ENCODE measurements around the gene CELF2. TPM values are rescaled to one million over a fixed set of nuclear protein-coding genes. Genes with fewer than 3 reads are reported as not detected.
"Not testable (repeated sequence)": the region's sequence is repeated elsewhere in the genome, so short reads cannot be mapped to it uniquely, and the experiment has no call there.

The CELF2 gene
- total RNA-seq, 1 experiment from 2014 or later = not detected

GRCh38 chr10:10993785-10994184 lies 23.9 kb upstream of the CELF2 start:
- DNase-seq (ENCODE audit: low read depth in 1 of 2, low spot score in 2 of 2) = no peak
- no peaks in the 10 kb centered on the region for H3K36me3 ChIP-seq
- no peak overlapping the region for H3K4me3 ChIP-seq
- no peaks in the 10 kb centered on the region for H3K4me1 ChIP-seq (replicated peaks)
- H3K27me3 ChIP-seq (replicated peaks) = no peaks in the 10 kb centered on the region
- H3K9me3 ChIP-seq (replicated peaks) = no peaks in the 10 kb centered on the region
- no peak overlapping the region for H3K27ac ChIP-seq

- Histone ChIP-seq H3K27me3 (replicated peaks) (no peaks in the 10 kb centered on the region), H3K27ac (no peak overlapping the region), H3K36me3 (no peaks in the 10 kb centered on the region), H3K4me1 (replicated peaks) (no peaks in the 10 kb centered on the region), H3K9me3 (replicated peaks) (no peaks in the 10 kb centered on the region), H3K4me3 (no peak overlapping the region)
- no peak for DNase-seq (ENCODE audit: low read depth in 1 of 2, low spot score in 2 of 2)
These were observed 23.3 kb upstream of the CELF2 start for GRCh38 chr10:10994360-10994759.

- H3K4me1 ChIP-seq (replicated peaks) = no peaks in the 10 kb centered on the region
- no peaks in the 10 kb centered on the region for H3K36me3 ChIP-seq
- no peak for DNase-seq (ENCODE audit: low read depth in 1 of 2, low spot score in 2 of 2)
- no peaks in the 10 kb centered on the region for H3K9me3 ChIP-seq (replicated peaks)
- no peaks in the 10 kb centered on the region for H3K27me3 ChIP-seq (replicated peaks)
- no peak overlapping the region for H3K27ac ChIP-seq
- H3K4me3 ChIP-seq = no peak overlapping the region
These were observed 22.6 kb upstream of the CELF2 start for GRCh38 chr10:10995120-10995519.

- H3K36me3 ChIP-seq = no peaks in the 10 kb centered on the region
- no peak for DNase-seq (ENCODE audit: low read depth in 1 of 2, low spot score in 2 of 2)
- H3K4me1 ChIP-seq (replicated peaks) = no peaks in the 10 kb centered on the region
- H3K27ac ChIP-seq = no peak overlapping the region
- no peak overlapping the region for H3K4me3 ChIP-seq
- H3K9me3 ChIP-seq (replicated peaks) = no peaks in the 10 kb centered on the region
- H3K27me3 ChIP-seq (replicated peaks) = no peaks in the 10 kb centered on the region
These were observed 20.6 kb upstream of the CELF2 start for GRCh38 chr10:10996966-10997620.

- not testable (repeated sequence) for H3K9me3 ChIP-seq (replicated peaks); H3K27me3 ChIP-seq (replicated peaks); H3K4me1 ChIP-seq (replicated peaks); H3K4me3 ChIP-seq; H3K27ac ChIP-seq; DNase-seq (ENCODE audit: low read depth in 1 of 2, low spot score in 2 of 2); H3K36me3 ChIP-seq
These were observed 18.2 kb upstream of the CELF2 start for GRCh38 chr10:10999501-10999900.

GRCh38 chr10:11002485-11002884 lies 15.2 kb upstream of the CELF2 start:
- Histone ChIP-seq H3K27me3 (replicated peaks) (no peaks in the 10 kb centered on the region), H3K27ac (no peak overlapping the region), H3K4me1 (replicated peaks) (no peaks in the 10 kb centered on the region), H3K9me3 (replicated peaks) (no peaks in the 10 kb centered on the region), H3K36me3 (no peaks in the 10 kb centered on the region), H3K4me3 (no peak overlapping the region)
- no peak for DNase-seq (ENCODE audit: low read depth in 1 of 2, low spot score in 2 of 2)

GRCh38 chr10:11002916-11003315 lies 14.8 kb upstream of the CELF2 start:
- Histone ChIP-seq H3K27ac (no peak overlapping the region), H3K4me1 (replicated peaks) (no peaks in the 10 kb centered on the region), H3K4me3 (no peak overlapping the region), H3K36me3 (no peaks in the 10 kb centered on the region), H3K27me3 (replicated peaks) (no peaks in the 10 kb centered on the region), H3K9me3 (replicated peaks) (no peaks in the 10 kb centered on the region)
- DNase-seq (ENCODE audit: low read depth in 1 of 2, low spot score in 2 of 2) = no peak

GRCh38 chr10:11003679-11004078 lies 14.0 kb upstream of the CELF2 start:
- Histone ChIP-seq H3K27me3 (replicated peaks) (no peaks in the 10 kb centered on the region), H3K27ac (no peak overlapping the region), H3K36me3 (no peaks in the 10 kb centered on the region), H3K4me3 (no peak overlapping the region), H3K4me1 (replicated peaks) (no peaks in the 10 kb centered on the region), H3K9me3 (replicated peaks) (no peaks in the 10 kb centered on the region)
- no peak for DNase-seq (ENCODE audit: low read depth in 1 of 2, low spot score in 2 of 2)

- Histone ChIP-seq H3K27me3 (replicated peaks) (no peaks in the 10 kb centered on the region), H3K27ac (no peak overlapping the region), H3K9me3 (replicated peaks) (no peaks in the 10 kb centered on the region), H3K36me3 (no peaks in the 10 kb centered on the region), H3K4me1 (replicated peaks) (no peaks in the 10 kb centered on the region), H3K4me3 (no peak overlapping the region)
- no peak for DNase-seq (ENCODE audit: low read depth in 1 of 2, low spot score in 2 of 2)
These were observed 13.3 kb upstream of the CELF2 start for GRCh38 chr10:11004144-11005077.

GRCh38 chr10:11005725-11006427 lies 11.8 kb upstream of the CELF2 start:
- no peaks in the 10 kb centered on the region for H3K36me3 ChIP-seq
- DNase-seq (ENCODE audit: low read depth in 1 of 2, low spot score in 2 of 2) = no peak
- H3K27me3 ChIP-seq (replicated peaks) = no peaks in the 10 kb centered on the region
- H3K9me3 ChIP-seq (replicated peaks) = no peaks in the 10 kb centered on the region
- H3K4me1 ChIP-seq (replicated peaks) = no peaks in the 10 kb centered on the region
- no peak overlapping the region for H3K4me3 ChIP-seq
- H3K27ac ChIP-seq = no peak overlapping the region

GRCh38 chr10:11006428-11006825 lies 11.2 kb upstream of the CELF2 start:
- H3K4me3 ChIP-seq = no peak overlapping the region
- H3K9me3 ChIP-seq (replicated peaks) = no peaks in the 10 kb centered on the region
- H3K4me1 ChIP-seq (replicated peaks) = no peaks in the 10 kb centered on the region
- no peaks in the 10 kb centered on the region for H3K27me3 ChIP-seq (replicated peaks)
- H3K36me3 ChIP-seq = no peaks in the 10 kb centered on the region
- no peak overlapping the region for H3K27ac ChIP-seq
- DNase-seq (ENCODE audit: low read depth in 1 of 2, low spot score in 2 of 2) = no peak

GRCh38 chr10:11007476-11008020 lies 10.1 kb upstream of the CELF2 start:
- Histone ChIP-seq H3K27me3 (replicated peaks) (no peaks in the 10 kb centered on the region), H3K4me1 (replicated peaks) (no peaks in the 10 kb centered on the region), H3K9me3 (replicated peaks) (no peaks in the 10 kb centered on the region), H3K4me3 (no peak overlapping the region), H3K27ac (no peak overlapping the region), H3K36me3 (no peaks in the 10 kb centered on the region)
- no peak for DNase-seq (ENCODE audit: low read depth in 1 of 2, low spot score in 2 of 2)

- DNase-seq (ENCODE audit: low read depth in 1 of 2, low spot score in 2 of 2) = no peak
- Histone ChIP-seq H3K27ac (no peak overlapping the region), H3K4me1 (replicated peaks) (no peaks in the 10 kb centered on the region), H3K27me3 (replicated peaks) (0 out of 2 replicates have a peak, but pooled peaks cover 2% of the 10 kb centered on the region), H3K9me3 (replicated peaks) (no peaks in the 10 kb centered on the region), H3K36me3 (no peaks in the 10 kb centered on the region), H3K4me3 (no peak overlapping the region)
These were observed 8.0 kb upstream of the CELF2 start for GRCh38 chr10:11009471-11010308.
